H9 (cell line): ENCODE results near the gene MGRN1. TPM values are rescaled to one million over a fixed set of nuclear protein-coding genes. Genes with fewer than 3 reads are reported as not detected.

Source experiments
- DNase-seq: peaks from one replicate; pipeline ENCODE4 v3.0.0-alpha.2; 2017
- H2AFZ ChIP-seq: one replicate; pipeline ENCODE4 v1.6.1; 2013; ENCODE audit warnings: mild to moderate bottlenecking, low read length, control low read depth, moderate library complexity
- H2AK5ac ChIP-seq: 2 replicates; pipeline ENCODE4 v1.6.1; 2013; ENCODE audit warnings: low read length, control low read depth, mixed read lengths; ENCODE audit not compliant: insufficient read length
- H2BK120ac ChIP-seq: one replicate; pipeline ENCODE4 v1.6.1; 2013; ENCODE audit warnings: low read depth, mild to moderate bottlenecking, low read length, control low read depth, inconsistent platforms; ENCODE audit not compliant: poor library complexity, severe bottlenecking
- H2BK12ac ChIP-seq: 2 replicates; pipeline ENCODE4 v1.6.1; 2013; ENCODE audit warnings: low read length, control low read depth, mixed read lengths, low read depth; ENCODE audit not compliant: insufficient read length
- H2BK15ac ChIP-seq: 2 replicates; pipeline ENCODE4 v1.6.1; 2013; ENCODE audit warnings: low read depth, low read length, control low read depth
- H2BK20ac ChIP-seq: one replicate; pipeline ENCODE4 v1.6.1; 2013; ENCODE audit warnings: low read depth, mild to moderate bottlenecking, low read length, control low read depth, inconsistent platforms; ENCODE audit not compliant: poor library complexity, severe bottlenecking
- H2BK5ac ChIP-seq: 2 replicates; pipeline ENCODE4 v1.6.1; 2013; ENCODE audit warnings: low read length, control low read depth, mixed read lengths; ENCODE audit not compliant: insufficient read length
- H3K14ac ChIP-seq: 2 replicates; pipeline ENCODE4 v1.6.1; 2013; ENCODE audit warnings: low read length, control low read depth; ENCODE audit not compliant: insufficient read depth
- H3K18ac ChIP-seq: 2 replicates; pipeline ENCODE4 v1.6.1; 2013; ENCODE audit warnings: low read depth, mild to moderate bottlenecking, mixed read lengths, low read length, control low read depth; ENCODE audit not compliant: insufficient read length
- H3K23ac ChIP-seq: 2 replicates; pipeline ENCODE4 v1.6.1; 2013; ENCODE audit warnings: low read length, control low read depth, mixed read lengths, low read depth; ENCODE audit not compliant: insufficient read length
- H3K23me2 ChIP-seq: 2 replicates; pipeline ENCODE4 v1.6.1; 2013; ENCODE audit warnings: low read depth, mild to moderate bottlenecking, mixed read lengths, low read length, control low read depth; ENCODE audit not compliant: insufficient read length, poor library complexity, severe bottlenecking
- H3K27ac ChIP-seq: 2 replicates; pipeline ENCODE4 v1.5.1; 2013; ENCODE audit warnings: low read length, control low read depth, mixed read lengths, low read depth; ENCODE audit not compliant: insufficient read length
- H3K27me3 ChIP-seq: 2 replicates; pipeline ENCODE4 v1.6.1; 2013; ENCODE audit warnings: low read length, control low read depth, inconsistent platforms; ENCODE audit not compliant: insufficient read depth
- H3K4ac ChIP-seq: 2 replicates; pipeline ENCODE4 v1.6.1; 2013; ENCODE audit warnings: low read depth, mild to moderate bottlenecking, control low read depth, inconsistent platforms, low read length, moderate library complexity
- H3K4me1 ChIP-seq: 2 replicates; pipeline ENCODE4 v1.6.1; 2013; ENCODE audit warnings: low read length, control low read depth, inconsistent platforms; ENCODE audit not compliant: insufficient read depth
- H3K4me2 ChIP-seq: 2 replicates; pipeline ENCODE4 v1.6.1; 2013; ENCODE audit warnings: low read length, control low read depth, mixed read lengths; ENCODE audit not compliant: insufficient read length, insufficient read depth
- H3K56ac ChIP-seq: 2 replicates; pipeline ENCODE4 v1.6.1; 2013; ENCODE audit warnings: low read depth, mild to moderate bottlenecking, mixed read lengths, low read length, control low read depth; ENCODE audit not compliant: insufficient read length
- H3K79me1 ChIP-seq: 2 replicates; pipeline ENCODE4 v1.6.1; 2013; ENCODE audit warnings: low read depth, mild to moderate bottlenecking, moderate library complexity, low read length, control low read depth, inconsistent platforms; ENCODE audit not compliant: insufficient read depth, poor library complexity, severe bottlenecking
- H3K79me2 ChIP-seq: 2 replicates; pipeline ENCODE4 v1.6.1; 2013; ENCODE audit warnings: low read length, control low read depth, inconsistent platforms; ENCODE audit not compliant: insufficient read depth
- H3K9ac ChIP-seq: 2 replicates; pipeline ENCODE4 v1.6.1; 2013; ENCODE audit warnings: low read length, control low read depth, mixed read lengths; ENCODE audit not compliant: insufficient read length; ENCODE audit errors: extremely low read depth
- H3K9me3 ChIP-seq: one replicate; pipeline ENCODE4 v1.6.1; 2013; ENCODE audit warnings: low read depth, low read length, inconsistent platforms; ENCODE audit not compliant: control insufficient read depth
- H3T11ph ChIP-seq: one replicate; pipeline ENCODE4 v1.6.1; 2013; ENCODE audit warnings: mild to moderate bottlenecking, low read length, control low read depth, inconsistent platforms
- H4K20me1 ChIP-seq: one replicate; pipeline ENCODE4 v1.6.1; 2013; ENCODE audit not compliant: control insufficient read depth, insufficient read length, insufficient read depth
- H4K5ac ChIP-seq: 2 replicates; pipeline ENCODE4 v1.6.1; 2013; ENCODE audit warnings: low read depth, mild to moderate bottlenecking, mixed read lengths, low read length, control low read depth; ENCODE audit not compliant: insufficient read length
- H4K8ac ChIP-seq: replicated peaks from 2 replicates; pipeline ENCODE4 v1.6.1; 2013; ENCODE audit warnings: low read length, control low read depth, mixed read lengths, low read depth; ENCODE audit not compliant: insufficient read length
- H4K91ac ChIP-seq: 2 replicates; pipeline ENCODE4 v1.6.1; 2013; ENCODE audit warnings: low read depth, mild to moderate bottlenecking, moderate library complexity, mixed read lengths, low read length, control low read depth; ENCODE audit not compliant: insufficient read length
- H3K27ac Mint-ChIP-seq, 3 experiments: 2 replicates in 2 of 3; 3 replicates in 1 of 3; pipeline ENCODE4 v1.8.0; 2020 to 2021; ENCODE audit warnings: mixed read lengths in 3 of 3, mild to moderate bottlenecking in 1 of 3, moderate library complexity in 1 of 3
- H3K27me3 Mint-ChIP-seq: 2 replicates; pipeline ENCODE4 v1.8.0; 2021; ENCODE audit warnings: low read depth, mild to moderate bottlenecking, moderate library complexity, mixed read lengths
- H3K36me3 Mint-ChIP-seq, 3 experiments: 2 replicates in 2 of 3; 3 replicates in 1 of 3; pipeline ENCODE4 v1.8.0; 2020 to 2021; ENCODE audit warnings: low read depth in 3 of 3, mixed read lengths in 3 of 3; ENCODE audit not compliant: insufficient read depth in 1 of 3
- H3K4me1 Mint-ChIP-seq, 2 experiments: 2 replicates each; pipeline ENCODE4 v1.8.0; 2020; ENCODE audit warnings: mixed read lengths in 2 of 2
- H3K4me3 Mint-ChIP-seq, 2 experiments: 2 replicates in 1 of 2; 3 replicates in 1 of 2; pipeline ENCODE4 v1.8.0; 2020 to 2021; ENCODE audit warnings: mild to moderate bottlenecking in 2 of 2, mixed read lengths in 2 of 2, moderate library complexity in 1 of 2
- H3K9me3 Mint-ChIP-seq, 2 experiments: 2 replicates in 1 of 2; 3 replicates in 1 of 2; pipeline ENCODE4 v1.8.0; 2020; ENCODE audit warnings: mild to moderate bottlenecking in 2 of 2, mixed read lengths in 2 of 2, moderate library complexity in 1 of 2
- CTCF ChIP-seq: fragments of 200-600 bp; sonication (generic); conservative IDR thresholded peaks from 3 replicates; pipeline ENCODE4 v1.8.0; 2021; ENCODE audit warnings: antibody characterized with exemption, mild to moderate bottlenecking
- WGBS: extraction: QIAGEN DNeasy Blood & Tissue Kit; methylation state at CpG from one replicate; pipeline ENCODE4 v1.1.7; 2013; ENCODE audit warnings: missing lambda C conversion rate, low lambda C conversion rate, mixed read lengths; ENCODE audit not compliant: insufficient read length; ENCODE audit errors: extremely low coverage; 5-methylcytosine and 5-hydroxymethylcytosine counted together
- total RNA-seq: library from RNA; stranded (reverse); gene quantifications from 2 replicates; pipeline ENCODE4 v1.2.1, GENCODE V29; 2021

Gene MGRN1
- total RNA-seq, 1 experiment from 2014 or later: 91.6 TPM

- H3T11ph ChIP-seq: no peak overlapping the region
- no CpG with 5 or more reads among the region's 26 CpGs for WGBS
- H3K56ac ChIP-seq: no peak overlapping the region
- H4K20me1 ChIP-seq: no peaks in the 10 kb centered on the region
- H3K23ac ChIP-seq: no peak overlapping the region
- no peak overlapping the region for H4K5ac ChIP-seq
- H3K27me3 Mint-ChIP-seq: peaks cover 2% of the 10 kb centered on the region; the same call in 1 of the 2 replicates
- peaks cover 2 to 3% of the 10 kb centered on the region in 2 experiments; a peak in 2 of 4 replicates for H3K4me1 Mint-ChIP-seq
- H3K27ac ChIP-seq: no peak overlapping the region
- H3K4ac ChIP-seq: no peak overlapping the region
- H3K9ac ChIP-seq: no peak overlapping the region
- H3K9me3 Mint-ChIP-seq: no peaks in the 10 kb centered on the region
- H3K4me3 Mint-ChIP-seq: peak overlapping the region; percentile 77 to 86
- H2BK20ac ChIP-seq: no peak overlapping the region
- no peak overlapping the region for H2BK12ac ChIP-seq
- H2BK15ac ChIP-seq: no peak overlapping the region
- no peaks in the 10 kb centered on the region for H3K9me3 ChIP-seq
- H3K23me2 ChIP-seq: peaks cover 3% of the 10 kb centered on the region
- DNase-seq: no peak
- no peaks in the 10 kb centered on the region for H3K27me3 ChIP-seq
- H2BK5ac ChIP-seq: no peak overlapping the region
- peak overlapping the region; percentile 58 for H3K4me2 ChIP-seq
- H3K79me1 ChIP-seq: no peaks in the 10 kb centered on the region
- H3K4me1 ChIP-seq: no peaks in the 10 kb centered on the region
- TF ChIP-seq CTCF: no peak
- no peak overlapping the region for H4K91ac ChIP-seq
- no peak overlapping the region for H4K8ac ChIP-seq
- no peak overlapping the region for H2AK5ac ChIP-seq
- H3K79me2 ChIP-seq: no peaks in the 10 kb centered on the region
- H2AFZ ChIP-seq: no peak overlapping the region
- peaks cover 14 to 39% (median 36%) of the 10 kb centered on the region in 3 experiments; a peak in 6 of 7 replicates for H3K36me3 Mint-ChIP-seq
- no peak overlapping the region for H3K18ac ChIP-seq
- peak overlapping the region in 2 of 3 experiments; percentile 68 to 75; a peak in 1 of 7 replicates for H3K27ac Mint-ChIP-seq
- no peak overlapping the region; the same call in 1 of the 2 replicates for H3K14ac ChIP-seq
- no peak overlapping the region for H2BK120ac ChIP-seq
Measured at GRCh38 chr16:4694642-4695451, 70.2 kb downstream of the MGRN1 start.
